K562 (cell line): ENCODE data around the gene NSUN2. TPM values are rescaled to one million over a fixed set of nuclear protein-coding genes. Genes with fewer than 3 reads are reported as not detected.

Experiments used
- ATAC-seq: fragments of 200-7000 bp; cut with Tn5 transposase; 3 replicates; pipeline ENCODE4 v1.9.1; 2020; ENCODE audit warnings: moderate library complexity
- Bru-seq: library from RNA; stranded (reverse); fragments of 400-500 nt; gene quantifications from one replicate; lab custom pipeline; 2021; lab: Mats Ljungman, UMichigan
- BruChase-seq, 2 experiments: library from RNA; stranded (reverse); fragments of 400-500 nt; gene quantifications; one replicate each; lab custom pipeline; 2021; lab: Mats Ljungman, UMichigan
- BruUV-seq: library from RNA; stranded (reverse); fragments of 400-500 nt; replicated peaks from 2 replicates; lab custom pipeline; 2021; lab: Mats Ljungman, UMichigan
- CTCF ChIA-PET: fragments of 300-600 bp; formaldehyde crosslinking; extraction: SDS; loops from one replicate; lab custom pipeline; 2021; ENCODE audit warnings: low intra/inter-chr PET ratio; lab: Yijun Ruan, JAX
- POLR2A ChIA-PET: fragments of 300-600, 350-650 bp; sonication (Branson Sonifier 250); formaldehyde crosslinking; extraction: SDS; loops from one replicate; lab custom pipeline; 2021; ENCODE audit warnings: antibody characterized with exemption, inconsistent platforms; lab: Yijun Ruan, JAX
- DNase-seq, 4 experiments: peaks; one replicate each; pipeline versions ENCODE4 v3.0.0 to v3.0.0-alpha.2; 2011 to 2018; ENCODE audit warnings: low spot score in 3 of 4, mixed read lengths in 3 of 4; ENCODE audit errors: extremely low read depth in 1 of 4
- FAIRE-seq: peaks from 2 replicates; lab custom pipeline; 2011; peaks lifted over from hg19 to GRCh38; lab: Jason Lieb, UNC
- H2AFZ ChIP-seq: 2 replicates; pipeline ENCODE4 v1.6.0; 2011; ENCODE audit warnings: low read depth, low read length, control low read depth, inconsistent platforms
- H3K27ac ChIP-seq: fragments of 200-600 bp; 3 replicates; pipeline ENCODE4 v1.8.0; 2011; ENCODE audit warnings: low read depth, mild to moderate bottlenecking, control low read depth, inconsistent platforms, low read length, moderate library complexity, mixed read lengths; ENCODE audit errors: extremely low read depth
- H3K27me3 ChIP-seq, 2 experiments: fragments of 300-600 bp in 1 of 2; 2 replicates in 1 of 2; 3 replicates in 1 of 2; pipeline versions ENCODE4 v1.6.0 to v1.8.0; 2011; ENCODE audit warnings: inconsistent platforms in 2 of 2, low read length in 2 of 2, mild to moderate bottlenecking in 1 of 2, mixed read lengths in 1 of 2, moderate library complexity in 1 of 2; ENCODE audit not compliant: control insufficient read depth in 2 of 2, insufficient read depth in 2 of 2
- H3K36me3 ChIP-seq: fragments of 300-600 bp; 3 replicates; pipeline ENCODE4 v1.8.0; 2011; ENCODE audit warnings: mild to moderate bottlenecking, low read length, inconsistent platforms; ENCODE audit not compliant: control insufficient read depth, insufficient read depth
- H3K4me1 ChIP-seq, 2 experiments: fragments of 200-600 bp in 1 of 2; replicated peaks in 1 of 2; 2 replicates in 1 of 2; 3 replicates in 1 of 2; pipeline versions ENCODE4 v1.5.1 to v1.8.0; 2011; ENCODE audit warnings: inconsistent platforms in 2 of 2, low read length in 2 of 2, mild to moderate bottlenecking in 1 of 2, mixed read lengths in 1 of 2, moderate library complexity in 1 of 2; ENCODE audit not compliant: control insufficient read depth in 2 of 2, insufficient read depth in 2 of 2
- H3K4me2 ChIP-seq: 2 replicates; pipeline ENCODE4 v1.6.1; 2011; ENCODE audit warnings: low read length, control low read depth, inconsistent platforms, mixed read lengths; ENCODE audit not compliant: insufficient read depth
- H3K4me3 ChIP-seq: fragments of 200-600 bp; sonication (generic), shearing (Covaris generic); 2 replicates; pipeline ENCODE4 v1.5.1; 2016; ENCODE audit warnings: control low read depth, inconsistent platforms
- H3K79me2 ChIP-seq: fragments of 200-600 bp; 3 replicates; pipeline ENCODE4 v1.8.0; 2011; ENCODE audit warnings: low read length, inconsistent platforms; ENCODE audit not compliant: control insufficient read depth, insufficient read depth
- H3K9ac ChIP-seq, 2 experiments: 2 replicates each; pipeline versions ENCODE4 v1.6.0 to v1.6.1; 2011; ENCODE audit warnings: low read depth in 2 of 2, low read length in 2 of 2, control low read depth in 1 of 2, inconsistent platforms in 1 of 2, mild to moderate bottlenecking in 1 of 2, mixed read lengths in 1 of 2; ENCODE audit not compliant: insufficient read depth in 1 of 2
- H3K9me1 ChIP-seq: one replicate; pipeline ENCODE4 v1.6.0; 2011; ENCODE audit warnings: inconsistent platforms, mild to moderate bottlenecking, low read length, moderate library complexity; ENCODE audit not compliant: control insufficient read depth, insufficient read depth
- H3K9me3 ChIP-seq: replicated peaks from 2 replicates; pipeline ENCODE4 v1.5.1; 2011; ENCODE audit warnings: low read depth, low read length, inconsistent platforms; ENCODE audit not compliant: control insufficient read depth, insufficient read depth
- H4K20me1 ChIP-seq: replicated peaks from 2 replicates; pipeline ENCODE4 v1.6.1; 2011; ENCODE audit warnings: low read length, inconsistent platforms, mixed read lengths; ENCODE audit not compliant: control insufficient read depth, insufficient read depth
- CXXC5 ChIP-seq: fragments of 250-450 bp; sonication (Bioruptor Pico); IDR thresholded peaks from 2 replicates; pipeline ENCODE4 v1.8.0; 2022; ENCODE audit warnings: inconsistent platforms, mild to moderate bottlenecking, moderate library complexity
- ESRRA ChIP-seq: fragments of 450-650 bp; IDR thresholded peaks from 2 replicates; pipeline ENCODE4 v1.6.1; 2014; ENCODE audit warnings: low read depth, mild to moderate bottlenecking, moderate library complexity, borderline replicate concordance
- GMEB1 ChIP-seq: fragments of 250-450 bp; sonication (Bioruptor Pico); IDR thresholded peaks from 2 replicates; pipeline ENCODE4 v1.4.0; 2020; ENCODE audit warnings: mild to moderate bottlenecking
- ZBTB7A ChIP-seq: IDR thresholded peaks from 2 replicates; pipeline ENCODE4 v1.6.1; 2011; ENCODE audit warnings: low read depth, mild to moderate bottlenecking, low read length, moderate library complexity, borderline replicate concordance; ENCODE audit not compliant: control insufficient read depth
- ZNF140 ChIP-seq: fragments of 250-450 bp; sonication (Bioruptor Pico); IDR thresholded peaks from 2 replicates; pipeline ENCODE4 v1.8.0; 2021; ENCODE audit warnings: moderate library complexity, mild to moderate bottlenecking, inconsistent platforms
- WGBS: fragments of 100-300 bp; shearing (Covaris generic); methylation state at CpG from one replicate; pipeline ENCODE4 v1.1.6; 2016; ENCODE audit warnings: low coverage, mixed read lengths; ENCODE audit not compliant: insufficient coverage; ENCODE audit errors: missing lambda C conversion rate; 5-methylcytosine and 5-hydroxymethylcytosine counted together
- in situ Hi-C: fragments of 300-500 bp; cut with MboI; formaldehyde crosslinking; loops from 4 replicates; pipeline ENCODE4 v1.15.0; 2018; ENCODE audit warnings: inconsistent platforms, mixed read lengths
- intact Hi-C: fragments of 100-400 bp; cut with micrococcal nuclease; formaldehyde crosslinking; loops from 2 replicates; pipeline ENCODE4 v1.14.2; 2022
- long read RNA-seq, 3 experiments: library from polyadenylated mRNA in 2 of 3; library from RNA in 1 of 3; unstranded in 2 of 3; stranded (forward) in 1 of 3; transcript quantifications; one replicate each; pipeline ENCODE4 v2.0.0, GENCODE V29; 2019 to 2022
- polyA minus RNA-seq, 3 experiments: library from RNA; depleted of rRNA, polyadenylated mRNA; stranded (reverse); fragments of >200 nt; gene quantifications; 2 replicates each; pipeline ENCODE4 v1.2.3, GENCODE V29; 2011
- polyA plus RNA-seq, 8 experiments: library from polyadenylated mRNA; depleted of rRNA in 4 of 8; stranded (reverse) in 5 of 8; unstranded in 3 of 8; fragments of >200 nt; fragmentation: Nextera tagmentation in 2 of 8; fragmentation: Illumina TruSeq in 1 of 8; extraction: Ambion mirVana in 2 of 8; extraction: Trizol in 1 of 8; gene quantifications; 2 replicates each; pipeline versions ENCODE4 v1.2.1 to v1.2.3, GENCODE V29; 2011 to 2014; ENCODE audit warnings: inconsistent platforms in 1 of 8, missing spikeins in 1 of 8
- total RNA-seq, 7 experiments: library from RNA; depleted of rRNA in 6 of 7; stranded (reverse); fragments of >200 nt in 6 of 7; fragmentation: Illumina TruSeq in 2 of 7; extraction: Trizol in 2 of 7; gene quantifications; 2 replicates each; pipeline versions ENCODE4 v1.2.1 to v1.2.3, GENCODE V29; 2011 to 2021; ENCODE audit warnings: low replicate concordance in 1 of 7
- TF ChIP-seq, protein P1 (sequence below): fragments of 450-650 bp; formaldehyde crosslinking; IDR thresholded peaks from 2 replicates; pipeline ENCODE4 v1.4.0; 2022; ENCODE audit warnings: missing genetic modification characterization
- TF ChIP-seq, protein P2 (sequence below): sonication (generic); formaldehyde crosslinking; IDR thresholded peaks from 2 replicates; pipeline ENCODE4 v1.8.0; 2022; ENCODE audit warnings: mild to moderate bottlenecking, missing genetic modification reagents, borderline replicate concordance

NSUN2 gene
- total RNA-seq (2011; cell fraction: chromatin; rRNA removed; ENCODE audit: low replicate concordance), result 302 and 367 TPM in 2 replicates
- total RNA-seq (2011; cell fraction: nucleolus; rRNA removed), result 157 and 179 TPM in 2 replicates
- 204 and 221 TPM in 2 replicates for total RNA-seq (2011; cell fraction: nucleoplasm; rRNA removed)
- total RNA-seq (2014; rRNA removed) (138 and 161 TPM in 2 replicates), total RNA-seq (2014; rRNA removed; fragmentation: Illumina TruSeq; extraction: Trizol) (127 and 137 TPM in 2 replicates), total RNA-seq (2015; rRNA removed; fragmentation: Illumina TruSeq; extraction: Trizol) (122 and 124 TPM in 2 replicates), total RNA-seq (2021) (138 and 160 TPM in 2 replicates), polyA plus RNA-seq (2011; rRNA removed) (97.8 and 118 TPM in 2 replicates), polyA plus RNA-seq (2014; fragmentation: Illumina TruSeq; extraction: Trizol) (158 and 167 TPM in 2 replicates), polyA plus RNA-seq (2014; fragmentation: Nextera tagmentation; extraction: Ambion mirVana) (10 to 100 TPM in 1 of 2 experiments, 1 to 10 TPM in 1; 9.2 to 13.6 TPM), polyA plus RNA-seq (2014; rRNA removed) (153 and 156 TPM in 2 replicates), polyA minus RNA-seq (2011; rRNA and poly(A)+ RNA removed) (89.1 and 113 TPM in 2 replicates), Bru-seq, nascent RNA (percentile 97 among the genes with signal in this experiment), BruChase-seq, experiment 1, labeled RNA remaining after a 2-hour chase (percentile 98 among the genes with signal in this experiment), BruChase-seq, experiment 2, labeled RNA remaining after a 6-hour chase (percentile 98 among the genes with signal in this experiment)
- 65.2 and 68.8 TPM in 2 replicates for polyA plus RNA-seq (2011; cell fraction: cytosol; rRNA removed)
- 184 and 242 TPM in 2 replicates for polyA plus RNA-seq (2011; cell fraction: nucleus; rRNA removed)
- polyA plus RNA-seq (2012), result 70.0 and 115 TPM in 2 replicates
- polyA minus RNA-seq (2011; cell fraction: cytosol; rRNA and poly(A)+ RNA removed), result 57.1 and 67.4 TPM in 2 replicates
- 83.1 and 96.6 TPM in 2 replicates for polyA minus RNA-seq (2011; cell fraction: nucleus; rRNA and poly(A)+ RNA removed)
- long read RNA-seq, experiment 1, transcript NSUN2-201 (19 exons, 3,303 nt), result major isoform, 704 of 1,034 reads
- long read RNA-seq, experiment 1, transcript NSUN2-206 (18 exons, 2,619 nt), result minor isoform, 94 of 1,034 reads
- long read RNA-seq, experiment 1, transcript NSUN2-205 (13 exons, 3,558 nt), result minor isoform, 6 of 1,034 reads
- long read RNA-seq, experiment 1, partial matches to known transcripts, result 69 of 1,034 reads
- long read RNA-seq, experiment 1, other reads (novel, unspliced or antisense), result 159 of 1,034 reads
- long read RNA-seq, experiment 2, transcript NSUN2-206 (18 exons, 2,619 nt), result minor isoform, 7 of 189 reads
- long read RNA-seq, experiment 2, transcript NSUN2-201 (19 exons, 3,303 nt), result major isoform, 46 of 189 reads
- long read RNA-seq, experiment 2, partial matches to known transcripts, result 54 of 189 reads
- long read RNA-seq, experiment 2, other reads (novel, unspliced or antisense), result 80 of 189 reads
- long read RNA-seq, experiment 3, transcript NSUN2-206 (18 exons, 2,619 nt), result minor isoform, 10 of 133 reads
- long read RNA-seq, experiment 3, transcript NSUN2-201 (19 exons, 3,303 nt), result major isoform, 92 of 133 reads
- long read RNA-seq, experiment 3, partial matches to known transcripts, result 22 of 133 reads
- long read RNA-seq, experiment 3, other reads (novel, unspliced or antisense), result 7 of 133 reads

DNA sequence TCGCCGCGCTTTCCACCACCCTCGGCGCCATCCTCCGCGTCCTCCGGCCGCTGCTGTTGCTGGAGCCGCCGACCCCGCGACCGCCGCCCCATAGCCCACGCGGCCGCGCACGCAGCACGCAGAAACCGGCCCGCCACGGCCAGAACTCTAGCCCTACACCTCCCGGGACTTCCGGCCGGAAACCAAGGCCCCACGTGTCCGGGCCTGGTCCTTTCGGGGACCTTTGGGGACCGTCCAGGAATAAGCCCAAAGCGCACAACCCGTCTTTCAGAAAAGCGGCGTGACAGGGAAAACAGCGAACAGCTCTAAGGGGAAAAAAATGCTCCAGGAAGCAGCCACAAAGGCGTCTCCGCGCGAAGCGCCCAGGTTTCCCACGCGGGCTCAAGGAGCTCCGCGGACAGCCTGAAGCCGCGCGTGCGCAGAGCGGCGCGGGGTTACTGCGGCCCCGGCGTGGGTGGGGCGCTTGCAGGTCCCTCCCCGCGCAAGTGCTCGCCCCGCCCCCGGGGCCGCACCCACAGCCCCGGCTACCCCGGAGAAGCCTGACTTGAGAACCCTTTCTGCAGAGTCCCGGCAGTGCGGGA is at the start of gene NSUN2, which contains the start of gene SRD5A1:
Gene NSUN2 (minus strand): TSS at position 157 of the 581 bp plus-strand sequence. CDS start 65 bp downstream, at position 92.
Gene SRD5A1 (plus strand): TSS at position 553 of the 581 bp plus-strand sequence. CDS start 137 bp downstream, outside the sequence.
- Histone ChIP-seq H3K36me3 (peaks cover 47% of the 10 kb centered on the region), H3K9me3 (no peaks in the 10 kb centered on the region), H3K27me3 (no peaks in the 10 kb centered on the region), H3K4me1 (peaks cover 11 to 16% of the 10 kb centered on the region in 2 experiments; a peak in 4 of 5 replicates), H3K4me2 (peak within 1 kb of the TSS; percentile 99), H3K9me1 (peaks cover 5% of the 10 kb centered on the region), H2AFZ (peak within 1 kb of the TSS; percentile 100), H3K79me2 (peaks cover 69% of the 10 kb centered on the region), H3K4me3 (peak within 1 kb of the TSS; percentile 81), H3K27ac (peak within 1 kb of the TSS; percentile 99), H3K9ac (peak within 1 kb of the TSS; percentile 99), H4K20me1 (no peaks in the 10 kb centered on the region; the same call in 1 of the 2 replicates)
- ATAC-seq, result peak; percentile 93
- POLR2A ChIA-PET, result interaction anchor here (0.6 to 2.1 kb wide), 13 partner anchors 9 to 702 kb away, joined by 3 to 6 read pairs (median 4); no protein-coding TSS in a partner anchor
- peak; percentile 95 to 100 (median 100) for DNase-seq
- BruUV-seq, result no TSS peak
- WGBS, result under 1% methylated on average over 53 of the region's 66 CpGs
- CTCF ChIA-PET, result no interaction called here
- in situ Hi-C loops (loop anchor here (5.0 kb wide), 1 partner anchor 84 kb away; no protein-coding TSS in a partner anchor), intact Hi-C loops (loop anchor here (1.0 kb wide), 1 partner anchor 80 kb away; the partner anchor contains the start of gene TENT4A)
- peak; percentile 85 for FAIRE-seq
- TF ChIP-seq GMEB1 (peak; percentile 26; the same call in 1 of the 2 replicates), ZBTB7A (peak; percentile 40; the same call in 1 of the 2 replicates), ZNF140 (no peak), CXXC5 (CRISPR knock-in tag) (peak; percentile 50), ESRRA (0 out of 2 replicates have a peak, but pooled peaks have one; percentile 43)
- TF ChIP-seq, protein P1, sequence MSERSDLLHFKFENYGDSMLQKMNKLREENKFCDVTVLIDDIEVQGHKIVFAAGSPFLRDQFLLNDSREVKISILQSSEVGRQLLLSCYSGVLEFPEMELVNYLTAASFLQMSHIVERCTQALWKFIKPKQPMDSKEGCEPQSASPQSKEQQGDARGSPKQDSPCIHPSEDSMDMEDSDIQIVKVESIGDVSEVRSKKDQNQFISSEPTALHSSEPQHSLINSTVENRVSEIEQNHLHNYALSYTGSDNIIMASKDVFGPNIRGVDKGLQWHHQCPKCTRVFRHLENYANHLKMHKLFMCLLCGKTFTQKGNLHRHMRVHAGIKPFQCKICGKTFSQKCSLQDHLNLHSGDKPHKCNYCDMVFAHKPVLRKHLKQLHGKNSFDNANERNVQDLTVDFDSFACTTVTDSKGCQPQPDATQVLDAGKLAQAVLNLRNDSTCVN, result 0 out of 2 replicates have a peak, but pooled peaks have one; percentile 9
- TF ChIP-seq, protein P2, sequence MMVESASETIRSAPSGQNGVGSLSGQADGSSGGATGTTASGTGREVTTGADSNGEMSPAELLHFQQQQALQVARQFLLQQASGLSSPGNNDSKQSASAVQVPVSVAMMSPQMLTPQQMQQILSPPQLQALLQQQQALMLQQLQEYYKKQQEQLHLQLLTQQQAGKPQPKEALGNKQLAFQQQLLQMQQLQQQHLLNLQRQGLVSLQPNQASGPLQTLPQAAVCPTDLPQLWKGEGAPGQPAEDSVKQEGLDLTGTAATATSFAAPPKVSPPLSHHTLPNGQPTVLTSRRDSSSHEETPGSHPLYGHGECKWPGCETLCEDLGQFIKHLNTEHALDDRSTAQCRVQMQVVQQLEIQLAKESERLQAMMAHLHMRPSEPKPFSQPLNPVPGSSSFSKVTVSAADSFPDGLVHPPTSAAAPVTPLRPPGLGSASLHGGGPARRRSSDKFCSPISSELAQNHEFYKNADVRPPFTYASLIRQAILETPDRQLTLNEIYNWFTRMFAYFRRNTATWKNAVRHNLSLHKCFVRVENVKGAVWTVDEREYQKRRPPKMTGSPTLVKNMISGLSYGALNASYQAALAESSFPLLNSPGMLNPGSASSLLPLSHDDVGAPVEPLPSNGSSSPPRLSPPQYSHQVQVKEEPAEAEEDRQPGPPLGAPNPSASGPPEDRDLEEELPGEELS (CRISPR knock-in tag), result 0 out of 2 replicates have a peak, but pooled peaks have one; percentile 87
